CD14-positive monocyte (primary cell): ENCODE results near the gene MLN. TPM values are rescaled to one million over a fixed set of nuclear protein-coding genes. Genes with fewer than 3 reads are reported as not detected.

ENCODE experiments used
- DNase-seq, 3 donors: peaks; one replicate each; pipeline ENCODE4 v3.0.0-alpha.2; 2011 to 2022
- H2AFZ ChIP-seq: 2 replicates; pipeline ENCODE4 v1.6.0; 2012; ENCODE audit warnings: mild to moderate bottlenecking, low read depth, low read length, inconsistent platforms; ENCODE audit not compliant: insufficient read depth, poor library complexity, severe bottlenecking
- H3K27ac ChIP-seq, 2 donors: 1 replicate in 1 of 2; 2 replicates in 1 of 2; pipeline ENCODE4 v1.5.1; 2012 to 2013; ENCODE audit warnings: low read length in 2 of 2, control low read depth in 1 of 2, inconsistent platforms in 1 of 2, low read depth in 1 of 2, mild to moderate bottlenecking in 1 of 2
- H3K27me3 ChIP-seq, 2 donors: one replicate each; pipeline versions ENCODE4 v1.6.0 to v1.6.1; 2011 to 2013; ENCODE audit warnings: low read length in 2 of 2; ENCODE audit not compliant: control insufficient read depth in 2 of 2, insufficient read depth in 2 of 2
- H3K36me3 ChIP-seq, 2 donors: replicated peaks in 1 of 2; 1 replicate in 1 of 2; 2 replicates in 1 of 2; pipeline versions ENCODE4 v1.5.1 to v1.6.1; 2012 to 2013; ENCODE audit warnings: low read length in 2 of 2, control low read depth in 1 of 2, inconsistent platforms in 1 of 2, mild to moderate bottlenecking in 1 of 2; ENCODE audit not compliant: insufficient read depth in 2 of 2, control insufficient read depth in 1 of 2
- H3K4me1 ChIP-seq, 2 donors: 1 replicate in 1 of 2; 2 replicates in 1 of 2; pipeline versions ENCODE4 v1.5.1 to v1.6.1; 2012 to 2013; ENCODE audit warnings: low read length in 2 of 2, control low read depth in 1 of 2, inconsistent platforms in 1 of 2, mild to moderate bottlenecking in 1 of 2, moderate library complexity in 1 of 2; ENCODE audit not compliant: insufficient read depth in 2 of 2, control insufficient read depth in 1 of 2
- H3K4me2 ChIP-seq: replicated peaks from 2 replicates; pipeline ENCODE3; 2012; ENCODE audit warnings: low read length, moderate library complexity, mild to moderate bottlenecking; ENCODE audit not compliant: poor library complexity, severe bottlenecking; ENCODE audit errors: extremely low read depth
- H3K4me3 ChIP-seq, 3 experiments: fragments of 200-600 bp in 1 of 3; sonication (generic) in 1 of 3; replicated peaks in 1 of 3; 1 replicate in 2 of 3; 2 replicates in 1 of 3; pipeline ENCODE4 v1.5.1; 2011 to 2013; ENCODE audit warnings: low read length in 3 of 3, mild to moderate bottlenecking in 3 of 3, control low read depth in 2 of 3, low read depth in 2 of 3, inconsistent platforms in 1 of 3, moderate library complexity in 1 of 3
- H3K79me2 ChIP-seq: 2 replicates; pipeline ENCODE4 v1.6.0; 2012; ENCODE audit warnings: mild to moderate bottlenecking, control low read depth, inconsistent platforms, low read length, moderate library complexity; ENCODE audit not compliant: insufficient read depth
- H3K9ac ChIP-seq: 2 replicates; pipeline ENCODE4 v1.6.0; 2017; ENCODE audit warnings: low read length, mild to moderate bottlenecking; ENCODE audit not compliant: insufficient read depth, poor library complexity, severe bottlenecking
- H3K9me3 ChIP-seq, 2 donors: replicated peaks in 1 of 2; 1 replicate in 1 of 2; 2 replicates in 1 of 2; pipeline versions ENCODE4 v1.5.1 to v1.6.1; 2012 to 2013; ENCODE audit warnings: low read length in 2 of 2, control low read depth in 1 of 2; ENCODE audit not compliant: control insufficient read depth in 1 of 2, insufficient read depth in 1 of 2
- H4K20me1 ChIP-seq: 2 replicates; pipeline ENCODE4 v1.6.0; 2012; ENCODE audit warnings: mild to moderate bottlenecking, low read length, control low read depth, moderate library complexity; ENCODE audit not compliant: insufficient read depth
- H3K27ac Mint-ChIP-seq, 7 donors: one replicate each; pipeline ENCODE4 v1.8.0; 2020; ENCODE audit warnings: mild to moderate bottlenecking in 7 of 7, mixed read lengths in 7 of 7, moderate library complexity in 6 of 7, inconsistent platforms in 2 of 7
- H3K27me3 Mint-ChIP-seq, 3 donors: one replicate each; pipeline ENCODE4 v1.8.0; 2021 to 2022; ENCODE audit warnings: low read depth in 3 of 3, mild to moderate bottlenecking in 3 of 3, mixed read lengths in 3 of 3, moderate library complexity in 3 of 3, inconsistent platforms in 1 of 3
- H3K36me3 Mint-ChIP-seq, 2 donors: one replicate each; pipeline ENCODE4 v1.8.0; 2020; ENCODE audit warnings: mixed read lengths in 2 of 2, inconsistent platforms in 1 of 2, mild to moderate bottlenecking in 1 of 2
- H3K4me1 Mint-ChIP-seq: one replicate; pipeline ENCODE4 v1.8.0; 2020; ENCODE audit warnings: mild to moderate bottlenecking, mixed read lengths
- H3K4me3 Mint-ChIP-seq, 2 donors: one replicate each; pipeline ENCODE4 v1.8.0; 2020; ENCODE audit warnings: mild to moderate bottlenecking in 2 of 2, mixed read lengths in 2 of 2, moderate library complexity in 1 of 2
- H3K9me3 Mint-ChIP-seq, 7 donors: one replicate each; pipeline ENCODE4 v1.8.0; 2020 to 2022; ENCODE audit warnings: mixed read lengths in 7 of 7, mild to moderate bottlenecking in 6 of 7, moderate library complexity in 6 of 7, inconsistent platforms in 2 of 7
- CTCF ChIP-seq: fragments of 200-600 bp; IDR thresholded peaks from one replicate; pipeline ENCODE4 v1.8.0; 2022; ENCODE audit warnings: antibody characterized with exemption, mild to moderate bottlenecking
- WGBS: methylation state at CpG from one replicate; pipeline ENCODE4 v1.1.5; 2013; ENCODE audit warnings: missing lambda C conversion rate; ENCODE audit not compliant: insufficient coverage; 5-methylcytosine and 5-hydroxymethylcytosine counted together
- intact Hi-C, 2 donors: fragments of 100-400 bp; cut with micrococcal nuclease; formaldehyde crosslinking; loops; one replicate each; pipeline versions ENCODE4 v1.15.0 to v1.15.1; 2023
- polyA plus RNA-seq, 3 donors: library from polyadenylated mRNA; depleted of rRNA in 1 of 3; unstranded in 2 of 3; stranded (reverse) in 1 of 3; fragments of 300-500 nt in 2 of 3; fragments of >200 nt in 1 of 3; fragmentation: Illumina TruSeq in 2 of 3; gene quantifications; 1 replicate in 2 of 3; 2 replicates in 1 of 3; pipeline ENCODE4 v1.2.3, GENCODE V29; 2012 to 2021

MLN gene
- polyA plus RNA-seq, 3 donors: not detected

- Mint-ChIP-seq H3K27me3 (peaks cover 4 to 14% (median 11%) of the 10 kb centered on the region in 3 donors), H3K36me3 (no peaks in the 10 kb centered on the region), H3K9me3 (peaks cover 0 to 9% (median 3%) of the 10 kb centered on the region in 7 donors), H3K27ac (peak overlapping the region in 1 of 7 donors; percentile 13), H3K4me1 (no peaks in the 10 kb centered on the region), H3K4me3 (no peak overlapping the region)
- Histone ChIP-seq H3K27me3 (no peaks in the 10 kb centered on the region), H3K4me2 (no peak overlapping the region), H2AFZ (no peak overlapping the region), H3K79me2 (no peaks in the 10 kb centered on the region), H3K27ac (no peak overlapping the region), H3K9ac (no peak overlapping the region), H3K4me1 (no peaks in the 10 kb centered on the region), H3K4me3 (no peak overlapping the region), H3K36me3 (no peaks in the 10 kb centered on the region), H3K9me3 (no peaks in the 10 kb centered on the region), H4K20me1 (no peaks in the 10 kb centered on the region)
- no peak for TF ChIP-seq CTCF
- intact Hi-C loops: no loop called here
- no peak for DNase-seq
- 87% methylated on average over 15 of the region's 21 CpGs for WGBS
Measured at GRCh38 chr6:33830635-33831240, 26.9 kb upstream of the MLN start.

- TF ChIP-seq CTCF: no peak
- Mint-ChIP-seq H3K27me3 (peaks cover 6 to 12% (median 9%) of the 10 kb centered on the region in 3 donors), H3K9me3 (peaks cover 0 to 9% (median 3%) of the 10 kb centered on the region in 7 donors), H3K27ac (no peak overlapping the region), H3K4me1 (no peaks in the 10 kb centered on the region), H3K36me3 (no peaks in the 10 kb centered on the region), H3K4me3 (no peak overlapping the region)
- H3K4me1 ChIP-seq: no peaks in the 10 kb centered on the region
- no peaks in the 10 kb centered on the region for H3K9me3 ChIP-seq
- H3K27ac ChIP-seq: no peak overlapping the region
- intact Hi-C loops: no loop called here
- no peaks in the 10 kb centered on the region for H3K79me2 ChIP-seq
- H3K4me2 ChIP-seq: no peak overlapping the region
- WGBS: 75% methylated on average over 14 of the region's 15 CpGs
- H3K9ac ChIP-seq: no peak overlapping the region
- no peaks in the 10 kb centered on the region for H4K20me1 ChIP-seq
- no peak for DNase-seq
- no peaks in the 10 kb centered on the region for H3K36me3 ChIP-seq
- no peak overlapping the region for H3K4me3 ChIP-seq
- H2AFZ ChIP-seq: no peak overlapping the region
- no peaks in the 10 kb centered on the region for H3K27me3 ChIP-seq
Measured at GRCh38 chr6:33828764-33829731, 25.2 kb upstream of the MLN start.
